ENCODE data around the gene USP13.

GRCh38 chr3:179681492-179682263 lies 28.8 kb downstream of the USP13 start:
- TF ChIP-seq CTCF (conservative IDR thresholded peaks at IDR 0.05; ENCODE audit: low read depth, low read length), result no peak
- no peak for TF ChIP-seq POLR2A (IDR thresholded peaks at IDR 0.05; ENCODE audit: low read depth, low read length)
- no peak for TF ChIP-seq RAD21 (IDR thresholded peaks at IDR 0.05; ENCODE audit: low read length)
- no peak for TF ChIP-seq CEBPB (IDR thresholded peaks at IDR 0.05; ENCODE audit: low read depth, low read length)
- no peak for TF ChIP-seq MAFK (IDR thresholded peaks at IDR 0.05; ENCODE audit: low read depth, low read length)
- TF ChIP-seq, protein P1, sequence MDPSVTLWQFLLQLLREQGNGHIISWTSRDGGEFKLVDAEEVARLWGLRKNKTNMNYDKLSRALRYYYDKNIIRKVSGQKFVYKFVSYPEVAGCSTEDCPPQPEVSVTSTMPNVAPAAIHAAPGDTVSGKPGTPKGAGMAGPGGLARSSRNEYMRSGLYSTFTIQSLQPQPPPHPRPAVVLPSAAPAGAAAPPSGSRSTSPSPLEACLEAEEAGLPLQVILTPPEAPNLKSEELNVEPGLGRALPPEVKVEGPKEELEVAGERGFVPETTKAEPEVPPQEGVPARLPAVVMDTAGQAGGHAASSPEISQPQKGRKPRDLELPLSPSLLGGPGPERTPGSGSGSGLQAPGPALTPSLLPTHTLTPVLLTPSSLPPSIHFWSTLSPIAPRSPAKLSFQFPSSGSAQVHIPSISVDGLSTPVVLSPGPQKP (IDR thresholded peaks at IDR 0.05; ENCODE audit: borderline replicate concordance, low read depth, low read length), result no peak
- no peak for TF ChIP-seq SMC3 (IDR thresholded peaks at IDR 0.05; ENCODE audit: low read depth, low read length)
